Neural cell (in vitro differentiated cells): Measurements from ENCODE around the gene COL4A5.

Source experiments
- EZH2 ChIP-seq: fragments of 200-600, 300-800 bp; shearing (Covaris generic), sonication (generic); IDR thresholded peaks from 2 replicates; pipeline ENCODE4 v1.6.1; 2014; ENCODE audit warnings: antibody characterized with exemption, low read length, borderline replicate concordance, mild to moderate bottlenecking; ENCODE audit not compliant: insufficient read depth, poor library complexity, severe bottlenecking
- SMC3 ChIP-seq: fragments of 450-650 bp; conservative IDR thresholded peaks from 2 replicates; pipeline ENCODE4 v1.6.1; 2014; ENCODE audit warnings: antibody characterized with exemption, mild to moderate bottlenecking, moderate library complexity; ENCODE audit not compliant: poor library complexity
- TF ChIP-seq, protein P1 (sequence below): fragments of 450-650 bp; IDR thresholded peaks from 2 replicates; pipeline ENCODE4 v1.5.1; 2014; ENCODE audit warnings: antibody characterized with exemption, mild to moderate bottlenecking, moderate library complexity; ENCODE audit not compliant: poor library complexity, severe bottlenecking

DNA sequence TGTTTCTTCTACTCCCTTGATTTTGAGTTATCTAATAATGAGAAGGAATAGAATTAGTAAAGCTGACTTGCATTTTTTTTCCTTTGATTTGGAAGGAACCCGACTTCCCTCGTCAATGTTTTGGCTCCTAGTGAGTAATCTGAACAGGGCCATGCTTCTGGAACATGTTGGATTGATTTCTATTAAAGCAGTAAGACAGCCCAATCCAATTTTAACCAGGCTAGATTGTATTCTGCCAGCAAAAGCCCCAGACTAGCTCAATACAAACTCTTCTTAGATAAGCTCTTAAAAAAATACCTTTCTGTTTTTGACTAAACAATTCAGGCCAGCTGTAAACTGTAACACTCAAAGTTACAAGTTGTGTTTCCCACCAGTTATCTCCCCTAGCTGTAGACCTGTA is 170.5 kb downstream of the COL4A5 start:
- TF ChIP-seq, protein P1, sequence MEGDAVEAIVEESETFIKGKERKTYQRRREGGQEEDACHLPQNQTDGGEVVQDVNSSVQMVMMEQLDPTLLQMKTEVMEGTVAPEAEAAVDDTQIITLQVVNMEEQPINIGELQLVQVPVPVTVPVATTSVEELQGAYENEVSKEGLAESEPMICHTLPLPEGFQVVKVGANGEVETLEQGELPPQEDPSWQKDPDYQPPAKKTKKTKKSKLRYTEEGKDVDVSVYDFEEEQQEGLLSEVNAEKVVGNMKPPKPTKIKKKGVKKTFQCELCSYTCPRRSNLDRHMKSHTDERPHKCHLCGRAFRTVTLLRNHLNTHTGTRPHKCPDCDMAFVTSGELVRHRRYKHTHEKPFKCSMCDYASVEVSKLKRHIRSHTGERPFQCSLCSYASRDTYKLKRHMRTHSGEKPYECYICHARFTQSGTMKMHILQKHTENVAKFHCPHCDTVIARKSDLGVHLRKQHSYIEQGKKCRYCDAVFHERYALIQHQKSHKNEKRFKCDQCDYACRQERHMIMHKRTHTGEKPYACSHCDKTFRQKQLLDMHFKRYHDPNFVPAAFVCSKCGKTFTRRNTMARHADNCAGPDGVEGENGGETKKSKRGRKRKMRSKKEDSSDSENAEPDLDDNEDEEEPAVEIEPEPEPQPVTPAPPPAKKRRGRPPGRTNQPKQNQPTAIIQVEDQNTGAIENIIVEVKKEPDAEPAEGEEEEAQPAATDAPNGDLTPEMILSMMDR = no peak
- TF ChIP-seq SMC3 (no peak), EZH2 (no peak)
